ENCODE measurements around the gene NRL. TPM values are rescaled to one million over a fixed set of nuclear protein-coding genes. Genes with fewer than 3 reads are reported as not detected.

Gene NRL
- polyA plus RNA-seq, 3 donors, result 1.1 to 1.5 (median 1.3) TPM

DNA sequence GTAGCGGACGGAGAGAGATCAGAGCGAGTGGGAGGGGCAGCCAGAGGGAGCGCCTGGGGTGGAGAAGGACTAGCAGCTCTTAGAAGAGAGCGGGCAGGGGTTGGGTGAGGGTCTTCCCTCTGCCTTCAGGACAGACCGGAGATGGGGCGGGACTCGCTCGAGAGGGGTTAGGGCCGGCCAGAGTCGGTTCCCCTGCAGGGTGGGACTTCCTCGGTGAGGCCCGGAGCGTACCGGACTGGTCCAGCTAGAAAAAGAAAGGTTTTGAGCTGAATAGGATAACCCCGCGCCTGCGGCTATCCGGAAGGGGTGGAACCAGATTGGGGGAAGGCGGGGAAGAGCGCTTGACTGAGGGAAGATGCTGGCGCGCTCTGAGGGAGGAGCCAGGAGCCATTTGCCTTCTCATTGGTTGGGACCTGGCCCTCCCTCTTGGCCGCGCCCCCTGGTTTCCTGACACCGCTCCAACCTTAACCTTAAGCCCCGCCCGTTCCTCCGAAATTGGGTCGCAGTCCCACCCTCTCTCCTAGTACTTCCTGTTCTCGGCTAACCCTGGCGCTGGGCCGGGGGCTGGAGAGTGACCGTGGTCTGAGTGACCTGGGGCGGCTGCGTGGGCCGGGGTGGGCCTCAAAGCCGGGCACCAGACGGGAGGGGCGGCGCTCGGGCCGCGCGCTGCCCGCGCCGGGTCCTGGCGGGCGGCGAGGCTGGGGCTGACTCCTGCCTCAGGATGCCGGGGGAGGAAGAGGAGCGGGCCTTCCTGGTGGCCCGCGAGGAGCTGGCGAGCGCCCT, 32.4 kb upstream of the NRL start, which contains the start of gene RNF31:
Gene RNF31, plus strand, starts transcription at position 521 of the 783 bp plus-strand sequence. Its CDS starts 201 bp downstream, at position 722.
- peak; percentile 97 to 99 (median 98) for DNase-seq
- H3K4me3 Mint-ChIP-seq, result peak within 1 kb of the TSS; percentile 98 to 99
- peaks cover 0 to 2% (median 0%) of the 10 kb centered on the region in 3 donors for H3K27me3 Mint-ChIP-seq (ENCODE audit: low read depth in 3 of 3)
- peak within 1 kb of the TSS; percentile 98 for H3K4me2 ChIP-seq (replicated peaks; ENCODE audit: extremely low read depth, low read length, poor library complexity, severe bottlenecking)
- H3K4me3 ChIP-seq (replicated peaks in 1 of 3; ENCODE audit: low read depth in 2 of 3, low read length in 3 of 3), result peak within 1 kb of the TSS; percentile 84 to 100 (median 89)
- peaks cover 69% of the 10 kb centered on the region for H4K20me1 ChIP-seq (ENCODE audit: insufficient read depth, low read length)
- no peaks in the 10 kb centered on the region for H3K27me3 ChIP-seq (ENCODE audit: control insufficient read depth in 2 of 2, insufficient read depth in 2 of 2, low read length in 2 of 2)
- H3K79me2 ChIP-seq (ENCODE audit: insufficient read depth, low read length), result peaks cover 76% of the 10 kb centered on the region
- TF ChIP-seq, protein P1, sequence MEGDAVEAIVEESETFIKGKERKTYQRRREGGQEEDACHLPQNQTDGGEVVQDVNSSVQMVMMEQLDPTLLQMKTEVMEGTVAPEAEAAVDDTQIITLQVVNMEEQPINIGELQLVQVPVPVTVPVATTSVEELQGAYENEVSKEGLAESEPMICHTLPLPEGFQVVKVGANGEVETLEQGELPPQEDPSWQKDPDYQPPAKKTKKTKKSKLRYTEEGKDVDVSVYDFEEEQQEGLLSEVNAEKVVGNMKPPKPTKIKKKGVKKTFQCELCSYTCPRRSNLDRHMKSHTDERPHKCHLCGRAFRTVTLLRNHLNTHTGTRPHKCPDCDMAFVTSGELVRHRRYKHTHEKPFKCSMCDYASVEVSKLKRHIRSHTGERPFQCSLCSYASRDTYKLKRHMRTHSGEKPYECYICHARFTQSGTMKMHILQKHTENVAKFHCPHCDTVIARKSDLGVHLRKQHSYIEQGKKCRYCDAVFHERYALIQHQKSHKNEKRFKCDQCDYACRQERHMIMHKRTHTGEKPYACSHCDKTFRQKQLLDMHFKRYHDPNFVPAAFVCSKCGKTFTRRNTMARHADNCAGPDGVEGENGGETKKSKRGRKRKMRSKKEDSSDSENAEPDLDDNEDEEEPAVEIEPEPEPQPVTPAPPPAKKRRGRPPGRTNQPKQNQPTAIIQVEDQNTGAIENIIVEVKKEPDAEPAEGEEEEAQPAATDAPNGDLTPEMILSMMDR (IDR thresholded peaks at IDR 0.05), result no peak
- intact Hi-C loops (cut with micrococcal nuclease), result loop anchor here in 1 of 2 donors (1.0 to 2.0 kb wide), 2 partner anchors 14 to 33 kb away; partner anchors contain the start of genes DCAF11, IRF9 and NRL
- under 1% methylated on average over 50 of the region's 57 CpGs for WGBS (ENCODE audit: insufficient coverage)
- no peaks in the 10 kb centered on the region for H3K9me3 ChIP-seq (replicated peaks in 1 of 2; ENCODE audit: control insufficient read depth in 1 of 2, insufficient read depth in 1 of 2, low read length in 2 of 2)
- peak within 1 kb of the TSS; percentile 93 for H3K9ac ChIP-seq (ENCODE audit: insufficient read depth, low read length, poor library complexity, severe bottlenecking)
- peak within 1 kb of the TSS; percentile 93 for H2AFZ ChIP-seq (ENCODE audit: insufficient read depth, low read depth, low read length, poor library complexity, severe bottlenecking)
- H3K4me1 Mint-ChIP-seq, result peaks cover 41% of the 10 kb centered on the region
- no peaks in the 10 kb centered on the region for H3K9me3 Mint-ChIP-seq
- peak within 1 kb of the TSS; percentile 95 to 99 (median 97) for H3K27ac Mint-ChIP-seq
- H3K36me3 Mint-ChIP-seq, result peaks cover 63 to 65% of the 10 kb centered on the region in 2 donors
- peaks cover 49 to 62% of the 10 kb centered on the region in 2 donors for H3K36me3 ChIP-seq (replicated peaks in 1 of 2; ENCODE audit: control insufficient read depth in 1 of 2, insufficient read depth in 2 of 2, low read length in 2 of 2)
- H3K4me1 ChIP-seq (ENCODE audit: control insufficient read depth in 1 of 2, insufficient read depth in 2 of 2, low read length in 2 of 2), result peaks cover 28 to 41% of the 10 kb centered on the region in 2 donors
- H3K27ac ChIP-seq (ENCODE audit: low read depth in 1 of 2, low read length in 2 of 2), result peak within 1 kb of the TSS; percentile 84 to 89

DNA sequence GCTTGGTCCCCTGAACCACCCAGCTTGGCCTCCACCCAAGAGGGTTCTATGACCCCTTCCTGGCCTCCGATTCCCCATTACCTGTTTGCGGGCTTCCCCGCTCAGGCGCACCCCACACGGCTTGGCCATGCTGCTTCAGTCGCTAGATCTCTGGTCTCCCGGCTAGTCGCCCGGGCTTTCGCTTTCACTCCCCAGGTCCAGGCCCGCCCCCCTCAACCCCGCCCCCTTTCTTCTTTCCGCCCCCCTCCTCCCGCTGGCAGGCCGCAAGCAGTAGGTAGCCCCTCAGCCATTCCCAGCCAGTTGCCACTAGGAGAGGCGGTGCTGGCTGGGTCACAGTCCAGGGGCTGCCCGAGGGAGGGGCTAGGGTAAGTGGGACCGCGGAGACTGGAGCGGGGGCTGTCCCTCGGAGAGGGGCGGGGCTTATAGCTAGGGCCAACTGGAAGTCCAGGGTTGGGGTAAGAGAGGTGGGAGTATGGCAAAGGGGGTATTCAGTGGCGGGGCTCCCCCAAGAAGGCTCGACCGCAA, 31.8 kb upstream of the NRL start, which contains the start of gene PSME2:
Gene PSME2, minus strand, starts transcription at position 158 of the 525 bp plus-strand sequence. Its CDS starts 29 bp downstream, at position 129.
- peak within 1 kb of the TSS; percentile 93 for H3K9ac ChIP-seq (ENCODE audit: insufficient read depth, low read length, poor library complexity, severe bottlenecking)
- peaks cover 46% of the 10 kb centered on the region for H3K4me1 Mint-ChIP-seq
- H3K27me3 Mint-ChIP-seq (ENCODE audit: low read depth in 3 of 3), result peaks cover 0 to 2% (median 0%) of the 10 kb centered on the region in 3 donors
- WGBS (ENCODE audit: insufficient coverage), result 0% methylated on average over 16 of the region's 25 CpGs
- H3K9me3 ChIP-seq (replicated peaks in 1 of 2; ENCODE audit: control insufficient read depth in 1 of 2, insufficient read depth in 1 of 2, low read length in 2 of 2), result no peaks in the 10 kb centered on the region
- H3K27me3 ChIP-seq (ENCODE audit: control insufficient read depth in 2 of 2, insufficient read depth in 2 of 2, low read length in 2 of 2), result no peaks in the 10 kb centered on the region
- peaks cover 43 to 55% of the 10 kb centered on the region in 2 donors for H3K36me3 ChIP-seq (replicated peaks in 1 of 2; ENCODE audit: control insufficient read depth in 1 of 2, insufficient read depth in 2 of 2, low read length in 2 of 2)
- DNase-seq, result peak; percentile 76 to 90 (median 87)
- TF ChIP-seq, protein P1 (IDR thresholded peaks at IDR 0.05), result no peak
- H3K36me3 Mint-ChIP-seq, result peaks cover 56 to 59% of the 10 kb centered on the region in 2 donors
- peak within 1 kb of the TSS; percentile 98 for H3K4me2 ChIP-seq (replicated peaks; ENCODE audit: extremely low read depth, low read length, poor library complexity, severe bottlenecking)
- H3K79me2 ChIP-seq (ENCODE audit: insufficient read depth, low read length), result peaks cover 72% of the 10 kb centered on the region
- H3K27ac Mint-ChIP-seq, result peak within 1 kb of the TSS; percentile 95 to 99 (median 97)
- peak within 1 kb of the TSS; percentile 98 to 99 for H3K4me3 Mint-ChIP-seq
- H3K27ac ChIP-seq (ENCODE audit: low read depth in 1 of 2, low read length in 2 of 2), result peak within 1 kb of the TSS; percentile 84 to 89
- intact Hi-C loops (cut with micrococcal nuclease), result loop anchor here in 1 of 2 donors (2.0 kb wide), 1 partner anchor 14 kb away; the partner anchor contains the start of gene IRF9
- peaks cover 65% of the 10 kb centered on the region for H4K20me1 ChIP-seq (ENCODE audit: insufficient read depth, low read length)
- H3K4me1 ChIP-seq (ENCODE audit: control insufficient read depth in 1 of 2, insufficient read depth in 2 of 2, low read length in 2 of 2), result peaks cover 33 to 47% of the 10 kb centered on the region in 2 donors
- peak within 1 kb of the TSS; percentile 84 to 100 (median 89) for H3K4me3 ChIP-seq (replicated peaks in 1 of 3; ENCODE audit: low read depth in 2 of 3, low read length in 3 of 3)
- no peaks in the 10 kb centered on the region for H3K9me3 Mint-ChIP-seq
- peak within 1 kb of the TSS; percentile 93 for H2AFZ ChIP-seq (ENCODE audit: insufficient read depth, low read depth, low read length, poor library complexity, severe bottlenecking)

Data from CD14-positive monocyte (primary cell).